HEK293T (cell line): Measurements from ENCODE around the gene SLC9C1.

Experiments used
- CTCF ChIA-PET: fragments of 350-600 bp; formaldehyde crosslinking; extraction: SDS; loops from one replicate; lab custom pipeline; 2021; ENCODE audit warnings: antibody characterized with exemption, inconsistent platforms; lab: Yijun Ruan, JAX
- POLR2A ChIA-PET: fragments of 350-600 bp; formaldehyde crosslinking; extraction: SDS; loops from one replicate; lab custom pipeline; 2020; ENCODE audit warnings: antibody characterized with exemption, inconsistent platforms; lab: Yijun Ruan, JAX
- DNase-seq: peaks from one replicate; pipeline ENCODE4 v3.0.0; 2012; ENCODE audit warnings: mixed read lengths; ENCODE audit errors: extremely low spot score
- ARNT ChIP-seq: fragments of 450-650 bp; IDR thresholded peaks from 2 replicates; pipeline ENCODE4 v1.6.1; 2017; ENCODE audit warnings: mild to moderate bottlenecking
- BHLHE40 ChIP-seq: fragments of 450-650 bp; IDR thresholded peaks from 2 replicates; pipeline ENCODE4 v1.6.1; 2016; ENCODE audit warnings: mild to moderate bottlenecking, moderate library complexity, borderline replicate concordance
- CTBP1 ChIP-seq: fragments of 450-650 bp; IDR thresholded peaks from 2 replicates; pipeline ENCODE4 v1.6.1; 2016; ENCODE audit warnings: borderline replicate concordance
- ELF4 ChIP-seq: fragments of 450-650 bp; IDR thresholded peaks from 2 replicates; pipeline ENCODE4 v1.6.1; 2017; ENCODE audit warnings: antibody characterized with exemption
- FOXA1 ChIP-seq: fragments of 450-650 bp; IDR thresholded peaks from 2 replicates; pipeline ENCODE4 v1.6.1; 2016; ENCODE audit warnings: mild to moderate bottlenecking
- FOXK2 ChIP-seq: fragments of 450-650 bp; IDR thresholded peaks from 2 replicates; pipeline ENCODE4 v1.6.1; 2016; ENCODE audit warnings: mild to moderate bottlenecking
- FOXM1 ChIP-seq: fragments of 450-650 bp; IDR thresholded peaks from 2 replicates; pipeline ENCODE4 v1.6.1; 2017; ENCODE audit warnings: mild to moderate bottlenecking, borderline replicate concordance
- HDGF ChIP-seq: fragments of 450-650 bp; IDR thresholded peaks from 2 replicates; pipeline ENCODE4 v1.6.1; 2017; ENCODE audit warnings: antibody characterized with exemption, borderline replicate concordance
- L3MBTL2 ChIP-seq: fragments of 450-650 bp; conservative IDR thresholded peaks from 2 replicates; pipeline ENCODE4 v1.6.1; 2016; ENCODE audit warnings: mild to moderate bottlenecking
- LEF1 ChIP-seq: fragments of 450-650 bp; IDR thresholded peaks from 2 replicates; pipeline ENCODE4 v1.6.1; 2017; ENCODE audit warnings: mild to moderate bottlenecking, borderline replicate concordance
- NFRKB ChIP-seq: fragments of 450-650 bp; IDR thresholded peaks from 2 replicates; pipeline ENCODE4 v1.6.1; 2016; ENCODE audit warnings: mild to moderate bottlenecking, moderate library complexity
- PKNOX1 ChIP-seq: fragments of 450-650 bp; IDR thresholded peaks from 2 replicates; pipeline ENCODE4 v1.6.1; 2016
- SP1 ChIP-seq: fragments of 450-650 bp; IDR thresholded peaks from 2 replicates; pipeline ENCODE4 v1.6.1; 2017
- SUZ12 ChIP-seq: fragments of 450-650 bp; IDR thresholded peaks from 2 replicates; pipeline ENCODE4 v1.6.1; 2016; ENCODE audit warnings: mild to moderate bottlenecking
- TARDBP ChIP-seq: fragments of 450-650 bp; IDR thresholded peaks from 2 replicates; pipeline ENCODE4 v1.6.1; 2016
- ZNF384 ChIP-seq: fragments of 450-650 bp; IDR thresholded peaks from 2 replicates; pipeline ENCODE4 v1.6.1; 2016

Gene SLC9C1

DNA sequence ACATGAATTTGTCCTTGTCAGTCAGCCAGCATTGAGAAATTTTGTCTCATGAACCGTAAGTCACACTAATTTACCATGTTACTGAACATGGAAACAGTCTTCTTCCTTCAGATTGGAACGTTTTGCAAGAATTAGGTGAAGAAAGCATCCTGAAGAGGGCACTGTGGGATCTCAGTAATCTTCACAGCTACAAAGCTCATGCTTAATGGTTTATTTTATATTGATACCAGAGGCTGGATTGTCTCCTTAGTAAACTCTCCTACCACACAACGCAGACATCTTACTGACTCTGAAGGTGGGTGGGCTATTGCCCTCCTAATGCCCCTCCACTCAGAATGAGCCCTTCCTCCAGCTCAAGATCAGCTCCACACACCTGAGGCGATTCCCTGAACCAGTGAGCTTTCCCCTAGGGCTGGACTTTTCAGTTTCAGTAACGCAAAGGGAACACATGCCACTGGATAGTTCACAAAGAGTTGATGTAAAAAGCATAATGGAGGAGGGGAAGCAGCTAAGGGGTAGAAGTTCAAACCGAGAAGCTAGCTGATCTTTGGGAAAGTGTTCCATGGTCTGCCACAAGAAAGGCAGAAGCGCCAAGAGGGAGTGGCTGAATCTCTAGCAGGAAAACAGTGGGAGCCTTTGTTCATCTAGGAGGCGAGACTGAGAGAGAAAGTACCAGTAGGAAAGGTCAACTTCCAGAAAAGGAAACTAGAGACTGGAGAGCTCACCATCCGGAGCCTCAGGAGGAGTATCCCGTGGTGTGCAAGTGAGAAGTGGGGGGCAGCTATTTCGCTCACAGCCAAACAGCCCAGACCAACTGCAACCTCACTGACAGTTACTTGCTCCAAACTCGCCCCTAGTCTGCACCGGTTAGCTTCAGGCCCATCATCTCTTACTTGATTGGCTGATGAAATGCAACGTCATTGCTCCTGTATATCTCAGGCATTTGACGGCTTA is at the start of gene SLC9C1:
SLC9C1 (minus strand) TSS at position 849 of the 954 bp plus-strand sequence. CDS start 7,425 bp downstream, outside the sequence.
- POLR2A ChIA-PET = no interaction called here
- peak; percentile 28 for DNase-seq
- TF ChIP-seq BHLHE40 (no peak), HDGF (no peak), LEF1 (no peak), TARDBP (no peak), FOXK2 (no peak), ZNF384 (no peak), CTBP1 (no peak), NFRKB (no peak), L3MBTL2 (no peak), FOXM1 (no peak), ELF4 (no peak), ARNT (no peak), PKNOX1 (no peak), FOXA1 (no peak), SP1 (no peak), SUZ12 (no peak)
- CTCF ChIA-PET = interaction anchor here (0.7 to 1.6 kb wide), 7 partner anchors 36 to 239 kb away, joined by 3 to 9 read pairs (median 3); no protein-coding TSS in a partner anchor

GRCh38 chr3:112341386-112341785 is 47.4 kb upstream of the SLC9C1 start:
- ChIA-PET CTCF (no interaction called here), POLR2A (no interaction called here)
- TF ChIP-seq CTBP1 = no peak
- TF ChIP-seq SUZ12 = no peak
- TF ChIP-seq TARDBP = no peak
- no peak for TF ChIP-seq BHLHE40
- no peak for TF ChIP-seq ARNT
- no peak for TF ChIP-seq NFRKB
- no peak for TF ChIP-seq SP1
- no peak for TF ChIP-seq L3MBTL2
- no peak for DNase-seq

- CTCF ChIA-PET = no interaction called here
- no peak for DNase-seq
- TF ChIP-seq SUZ12 = no peak
- no peak for TF ChIP-seq CTBP1
- TF ChIP-seq ELF4 = no peak
- TF ChIP-seq FOXK2 = no peak
- no peak for TF ChIP-seq BHLHE40
- no peak for TF ChIP-seq SP1
- no peak for TF ChIP-seq LEF1
- TF ChIP-seq PKNOX1 = no peak
- TF ChIP-seq FOXM1 = no peak
- no peak for TF ChIP-seq TARDBP
- no peak for TF ChIP-seq ZNF384
- no peak for TF ChIP-seq L3MBTL2
- POLR2A ChIA-PET = no interaction called here
Observed at GRCh38 chr3:112339609-112340008, 45.6 kb upstream of the SLC9C1 start.

GRCh38 chr3:112339134-112339533 is 45.1 kb upstream of the SLC9C1 start:
- ChIA-PET CTCF (no interaction called here), POLR2A (no interaction called here)
- DNase-seq = no peak
- TF ChIP-seq BHLHE40 = no peak
- TF ChIP-seq SUZ12 = no peak
- no peak for TF ChIP-seq HDGF
- TF ChIP-seq ARNT = no peak
- no peak for TF ChIP-seq TARDBP
- no peak for TF ChIP-seq L3MBTL2
- TF ChIP-seq ELF4 = no peak
- no peak for TF ChIP-seq ZNF384
- TF ChIP-seq SP1 = no peak
- TF ChIP-seq FOXA1 = no peak
- TF ChIP-seq FOXM1 = no peak
- no peak for TF ChIP-seq PKNOX1
- TF ChIP-seq CTBP1 = no peak
- TF ChIP-seq NFRKB = no peak
- no peak for TF ChIP-seq FOXK2
- no peak for TF ChIP-seq LEF1

GRCh38 chr3:112338727-112339056 is 44.7 kb upstream of the SLC9C1 start:
- CTCF ChIA-PET = no interaction called here

More at GRCh38 chr3:112338727-112339056, 44.7 kb upstream of the SLC9C1 start:
- DNase-seq = no peak
- no peak for TF ChIP-seq HDGF
- TF ChIP-seq L3MBTL2 = no peak
- TF ChIP-seq ELF4 = no peak
- TF ChIP-seq CTBP1 = no peak
- TF ChIP-seq FOXM1 = no peak
- TF ChIP-seq ARNT = no peak
- TF ChIP-seq FOXA1 = no peak
- TF ChIP-seq TARDBP = no peak
- no peak for TF ChIP-seq SUZ12
- TF ChIP-seq SP1 = no peak
- no peak for TF ChIP-seq PKNOX1
- no peak for TF ChIP-seq BHLHE40
- no peak for TF ChIP-seq NFRKB
- TF ChIP-seq FOXK2 = no peak
- POLR2A ChIA-PET = no interaction called here
